Measurements from ENCODE around the gene ADCY9.
"Not testable (repeated sequence)": the region's sequence is repeated elsewhere in the genome, so short reads cannot be mapped to it uniquely, and the experiment has no call there.

Gene ADCY9

DNA sequence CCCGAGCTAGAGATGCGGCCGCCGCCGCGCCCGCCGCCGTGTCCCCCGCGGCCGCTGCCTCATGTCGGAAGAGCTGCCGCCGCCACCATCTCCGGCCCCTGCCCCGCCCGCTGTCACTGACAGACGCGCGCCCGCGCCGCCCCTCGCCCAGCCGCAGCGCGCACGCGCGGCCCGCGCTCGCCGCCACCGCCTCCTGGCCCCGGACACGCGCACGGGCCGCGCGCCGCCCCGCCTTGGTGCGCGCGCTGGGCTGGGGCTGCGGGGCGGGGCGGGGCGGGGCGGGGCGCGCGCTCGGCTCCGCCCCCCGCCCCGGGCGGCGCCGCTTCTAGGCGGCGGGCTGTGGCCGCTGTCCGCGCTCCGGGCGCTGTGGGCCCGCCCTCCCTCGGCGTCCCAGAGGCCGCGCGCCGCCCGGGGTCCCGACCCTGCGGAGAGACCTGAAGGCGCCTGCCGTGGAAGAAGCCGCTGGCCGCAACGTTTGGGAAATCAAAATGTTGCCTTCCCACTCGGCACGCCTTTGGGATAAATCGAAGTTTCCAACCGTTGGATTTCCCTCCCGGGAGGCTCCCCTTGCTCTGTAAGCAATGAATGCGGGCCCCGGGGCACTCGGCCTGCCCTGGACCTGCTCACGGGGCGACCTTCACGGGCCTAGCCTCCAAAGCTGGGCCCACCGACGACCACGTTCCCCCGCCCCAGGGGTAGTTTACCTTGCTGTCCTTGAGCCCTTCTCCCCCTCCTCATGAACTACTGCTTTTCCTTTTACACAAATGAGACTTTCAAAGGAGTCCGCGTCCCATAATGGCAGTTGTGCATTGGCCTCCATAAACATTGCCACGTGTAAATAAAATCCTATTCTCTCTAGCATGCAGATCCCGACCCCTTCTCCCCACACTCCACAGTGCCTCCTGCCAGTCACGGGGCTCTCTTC, at the start of gene ADCY9:
Gene ADCY9 (minus strand): TSS at position 118 of the 925 bp plus-strand sequence. CDS start 1,000 bp downstream, outside the sequence.
- peak; percentile 34 for DNase-seq

DNA sequence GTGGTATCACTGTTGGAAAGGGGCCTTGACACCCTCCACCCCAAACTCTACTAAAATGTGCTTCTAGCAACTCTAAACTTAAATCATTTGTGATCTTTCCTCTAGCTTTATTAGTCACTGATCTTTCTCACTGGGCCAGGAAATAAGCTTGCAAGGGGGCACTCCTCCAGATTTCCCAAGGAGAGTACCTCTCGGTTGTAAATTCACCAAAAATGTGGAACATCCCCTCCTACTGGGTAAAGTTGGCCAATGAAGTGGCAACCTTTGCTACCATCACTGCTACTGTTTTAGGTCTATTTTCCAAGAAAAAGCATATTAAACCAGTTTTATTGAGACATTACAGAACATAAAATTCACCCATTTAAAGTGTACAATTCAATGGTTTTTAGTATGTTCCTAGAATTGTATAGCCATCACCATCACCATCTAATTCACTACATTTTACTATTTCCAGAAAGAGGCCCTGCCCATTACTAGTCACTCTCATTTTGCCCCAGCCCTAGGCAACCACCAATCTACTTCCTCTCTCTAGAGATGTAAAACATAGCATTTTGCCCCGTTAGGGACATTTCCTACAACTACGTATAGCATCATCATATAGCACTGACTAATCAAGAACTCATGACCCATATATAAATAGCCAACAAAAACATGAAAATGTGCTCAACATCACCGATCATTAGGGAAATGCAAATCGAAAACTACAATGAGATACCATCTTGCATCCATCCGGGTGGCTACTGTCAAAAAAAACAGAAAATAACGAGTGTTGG, 44.6 kb upstream of the ADCY9 start:
- DNase-seq: no peak

- no peak for DNase-seq
Measured at GRCh38 chr16:4159726-4160125, 43.5 kb upstream of the ADCY9 start.

DNA sequence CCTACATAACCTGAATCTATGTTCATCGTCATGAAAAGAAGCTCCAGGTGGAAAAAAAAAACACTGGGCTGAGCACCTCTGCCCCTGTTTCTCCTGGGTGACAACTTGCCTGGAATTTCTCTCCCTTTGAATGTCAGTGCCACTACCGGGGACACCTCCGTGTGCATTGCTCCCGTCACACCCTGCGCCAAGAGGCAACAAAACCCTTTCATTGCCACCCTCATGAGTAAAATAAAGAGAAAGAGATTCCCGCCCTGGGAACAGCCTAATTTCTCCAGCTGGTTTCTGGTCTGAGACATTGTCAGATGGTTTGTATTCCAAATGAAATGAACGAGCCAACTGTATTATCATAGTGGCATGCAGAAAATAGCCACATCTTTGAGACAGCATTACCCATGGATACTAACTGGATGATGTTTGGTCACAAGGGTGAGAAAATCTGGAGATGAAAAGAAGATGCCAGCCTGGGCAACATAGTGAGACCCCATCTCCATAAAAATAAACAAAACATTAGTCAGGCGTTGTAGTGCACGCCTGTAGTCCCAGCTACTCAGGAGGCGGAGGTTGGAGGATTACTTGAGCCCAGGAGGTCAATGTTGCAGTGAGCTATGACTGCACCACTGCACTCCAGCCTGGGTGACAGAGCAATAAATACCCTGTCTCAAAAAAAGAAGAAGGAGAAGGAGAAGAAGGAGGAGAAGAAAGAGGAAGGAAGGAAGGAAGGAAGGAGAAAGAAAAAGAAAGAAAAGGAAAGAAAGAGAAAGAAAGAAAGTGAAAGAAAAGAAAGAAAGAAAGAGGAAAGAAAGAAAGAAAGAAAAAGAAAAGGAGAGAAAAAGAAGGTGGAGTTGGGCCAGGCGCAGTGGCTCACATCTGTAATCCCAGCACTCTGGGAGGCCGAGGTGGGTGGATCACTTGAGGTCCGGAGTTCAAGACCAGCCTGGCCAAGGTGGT, 42.2 kb upstream of the ADCY9 start:
- no peak for DNase-seq

DNA sequence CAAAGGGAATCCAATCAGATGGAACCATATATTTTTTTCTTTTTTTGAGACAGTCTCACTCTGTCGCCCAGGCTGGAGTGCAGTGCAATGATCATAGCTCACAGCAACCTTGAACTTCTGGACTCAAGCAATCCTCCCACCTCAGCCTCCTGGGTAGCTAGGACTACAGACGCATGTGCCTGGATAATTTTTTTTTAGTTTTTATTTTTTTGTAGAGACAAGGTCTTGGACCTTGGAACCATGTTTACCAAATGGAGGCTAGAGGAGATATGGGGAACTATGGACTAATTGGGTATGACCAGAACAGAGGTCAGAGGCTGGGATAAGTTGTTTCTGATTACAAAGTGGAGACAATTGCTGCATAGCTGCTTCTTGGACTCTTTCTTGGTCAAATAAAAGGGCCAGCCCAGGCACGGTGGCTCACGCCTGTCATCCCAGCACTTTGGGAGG, 41.2 kb upstream of the ADCY9 start:
- no peak for DNase-seq

- DNase-seq: not testable (repeated sequence)
Measured at GRCh38 chr16:4156503-4156902, 40.3 kb upstream of the ADCY9 start.

- DNase-seq: not testable (repeated sequence)
Measured at GRCh38 chr16:4153364-4153763, 37.1 kb upstream of the ADCY9 start.

DNA sequence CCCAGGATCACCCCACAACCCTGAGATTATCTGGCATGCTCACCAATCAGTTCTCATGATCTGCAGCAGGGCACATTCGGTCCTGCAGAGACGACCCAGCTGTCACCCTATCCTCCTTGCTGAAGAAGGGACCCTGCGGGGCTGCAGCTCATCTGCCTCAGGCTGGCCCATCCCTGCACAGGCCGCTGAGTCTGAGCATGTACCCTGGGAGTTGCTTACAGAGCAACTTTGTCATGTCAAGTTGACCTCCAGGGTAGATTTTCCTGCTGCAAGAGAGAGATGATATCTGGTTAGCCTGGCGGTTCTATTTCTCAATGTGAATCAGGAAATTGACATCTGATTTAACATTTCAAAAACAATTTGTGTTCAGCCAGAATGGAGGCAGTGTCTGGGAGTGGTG, 36.0 kb upstream of the ADCY9 start:
- DNase-seq: no peak

DNA sequence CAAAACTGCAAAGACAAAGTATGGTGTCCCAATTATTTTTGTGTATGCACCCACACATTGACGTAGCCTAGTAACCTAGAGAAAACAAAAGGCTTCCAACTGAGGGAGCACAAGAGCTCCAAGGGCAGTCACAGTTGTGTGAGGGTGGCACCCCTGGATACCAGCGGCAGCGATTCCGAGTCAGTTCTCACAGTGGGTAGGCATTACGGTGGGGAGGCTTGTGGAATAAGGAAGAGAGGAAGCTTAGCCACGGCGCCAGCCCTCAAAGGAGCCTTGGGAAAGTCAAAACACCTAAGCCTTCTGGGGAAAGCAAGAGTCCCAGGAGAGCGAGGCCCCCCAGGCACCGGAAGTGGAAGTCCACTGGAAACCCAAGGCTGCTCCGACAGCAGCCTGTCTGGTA, 31.0 kb upstream of the ADCY9 start:
- DNase-seq: no peak

DNA sequence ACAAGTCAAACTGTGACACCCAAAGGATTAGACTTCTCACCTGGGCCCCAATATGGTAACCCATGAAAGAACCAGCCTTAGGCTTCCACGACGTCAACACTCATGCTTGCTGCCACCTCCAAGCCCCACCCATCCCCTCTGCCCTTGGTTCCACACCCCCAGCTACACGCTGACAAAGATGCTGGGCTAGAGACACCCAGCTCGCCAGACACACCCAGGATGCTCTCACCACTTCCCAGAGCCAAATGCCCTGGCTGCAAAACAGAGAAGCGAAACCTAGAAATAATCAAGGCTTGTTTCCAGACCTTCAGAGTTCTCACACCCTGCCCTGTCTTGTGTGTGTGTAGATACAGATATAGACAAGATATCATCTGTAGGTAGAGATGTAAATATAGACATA, 26.0 kb upstream of the ADCY9 start:
- no peak for DNase-seq

DNA sequence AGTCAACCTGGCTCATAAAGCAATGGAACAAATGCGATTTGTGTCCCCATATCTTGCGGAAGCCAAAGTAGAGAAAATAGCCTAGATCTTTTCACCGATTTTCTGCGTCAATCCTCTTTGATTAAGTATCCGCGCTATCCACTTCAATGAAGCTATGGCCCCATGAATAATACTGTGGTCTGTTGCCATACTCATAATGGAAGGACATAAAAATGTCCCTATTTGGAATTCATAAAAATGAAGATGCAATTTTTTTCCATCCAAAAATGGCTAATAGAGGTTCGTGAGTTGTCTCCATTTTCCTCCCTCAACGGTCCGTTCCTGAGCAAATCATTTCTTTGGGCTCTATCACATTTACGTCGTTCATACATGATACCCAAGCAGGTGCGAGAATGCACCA, 25.4 kb upstream of the ADCY9 start:
- no peak for DNase-seq

- DNase-seq: peak; percentile 9
Measured at GRCh38 chr16:4140652-4141051, 24.4 kb upstream of the ADCY9 start.

DNA sequence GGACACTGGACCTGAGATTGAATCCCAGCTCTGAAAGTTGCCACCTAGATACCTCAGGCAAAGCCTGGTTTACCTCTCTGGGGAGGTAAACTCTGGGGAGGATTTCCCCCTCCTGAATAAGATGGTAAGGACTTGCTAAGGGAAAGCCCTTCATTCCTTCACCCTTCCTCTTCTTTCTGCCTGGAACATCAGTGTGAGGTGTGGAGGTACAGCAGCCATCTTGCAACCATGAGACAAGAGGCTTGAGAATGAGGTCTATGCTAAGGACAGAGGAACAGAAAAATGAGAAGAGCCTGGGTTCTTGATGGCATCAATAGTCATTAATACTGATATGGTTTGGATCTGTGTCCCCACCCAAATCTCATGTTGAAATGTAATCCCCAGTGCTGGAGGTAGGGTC, 23.7 kb upstream of the ADCY9 start:
- no peak for DNase-seq

GRCh38 chr16:4138713-4139112, 22.5 kb upstream of the ADCY9 start:
- no peak for DNase-seq

- no peak for DNase-seq
Measured at GRCh38 chr16:4137438-4137837, 21.2 kb upstream of the ADCY9 start.

- no peak for DNase-seq
Measured at GRCh38 chr16:4136229-4136813, 20.1 kb upstream of the ADCY9 start.

DNA sequence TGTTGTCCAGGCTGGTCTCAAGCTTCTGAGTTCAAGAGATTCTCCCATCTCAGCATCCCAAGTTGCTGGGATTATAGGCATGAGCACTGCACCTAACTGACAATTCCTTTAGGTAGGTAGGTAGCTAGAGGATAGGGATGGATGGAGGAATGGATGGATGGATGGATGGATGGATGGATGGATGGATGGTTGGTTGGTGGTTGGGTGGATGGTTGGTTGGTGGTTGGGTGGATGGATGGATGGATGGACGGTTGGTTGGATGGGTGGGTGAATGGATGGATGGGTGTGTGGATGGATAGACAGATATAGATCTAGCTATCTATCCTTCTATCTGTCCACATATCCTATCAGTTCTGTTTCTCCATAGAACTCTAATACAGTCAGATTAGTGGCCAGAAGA, 19.3 kb upstream of the ADCY9 start:
- no peak for DNase-seq

GRCh38 chr16:4133897-4134372, 17.7 kb upstream of the ADCY9 start:
- DNase-seq: no peak

DNA sequence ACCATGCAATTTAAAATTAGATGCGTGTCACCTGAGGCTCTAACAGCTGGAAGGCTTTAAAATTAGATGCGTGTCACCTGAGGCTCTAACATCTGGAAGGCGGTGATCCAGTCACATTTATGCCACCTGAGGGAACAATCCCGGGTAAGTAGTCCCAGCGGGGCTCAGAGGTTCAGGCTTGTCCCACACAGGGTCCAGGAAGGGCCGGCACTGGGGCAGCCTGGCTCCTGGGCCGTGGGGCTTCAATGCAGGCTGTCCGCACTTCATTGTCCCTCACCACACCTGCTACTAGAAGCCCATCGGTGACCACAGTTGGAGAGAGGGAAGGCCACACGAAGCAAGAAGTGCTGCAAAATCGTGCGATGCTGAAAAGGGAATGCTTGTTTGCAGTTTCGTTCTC, 15.4 kb upstream of the ADCY9 start:
- no peak for DNase-seq

DNA sequence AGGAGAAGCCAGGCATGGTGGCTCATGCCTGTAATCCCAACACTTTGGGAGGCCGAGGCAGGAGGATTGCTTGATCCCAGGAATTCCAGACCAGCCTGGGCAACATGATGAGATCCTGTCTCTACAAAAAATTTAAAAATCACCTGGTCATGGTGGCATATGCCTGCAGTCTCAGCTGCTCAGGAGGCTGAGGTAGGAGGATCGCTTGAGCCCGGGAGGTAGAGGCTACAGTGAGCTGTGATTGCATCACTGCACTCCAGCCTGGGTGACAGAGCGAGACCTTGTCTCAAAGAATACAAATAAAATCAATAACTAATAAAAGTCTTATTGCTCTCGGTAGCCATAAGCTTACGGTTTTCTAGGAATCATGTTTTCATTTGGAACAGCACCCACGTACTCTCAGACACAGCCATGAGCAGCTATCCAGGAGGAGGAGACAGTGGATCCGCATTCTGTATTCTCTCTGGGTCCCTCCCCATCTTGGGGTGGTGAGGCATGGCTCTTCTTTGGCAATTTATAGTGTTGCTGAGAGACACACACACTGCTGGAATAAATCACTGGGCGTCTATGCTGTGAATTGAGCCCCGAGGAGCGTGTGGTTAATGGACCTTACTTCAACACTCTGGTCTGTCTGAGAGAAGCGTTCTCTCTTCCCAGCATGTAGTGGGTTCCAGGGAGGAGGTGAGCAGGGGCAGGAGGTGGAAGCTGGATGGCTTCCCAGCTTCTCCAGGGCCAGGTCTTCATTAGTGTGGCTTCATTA, 8.5 kb upstream of the ADCY9 start:
- no peak for DNase-seq

DNA sequence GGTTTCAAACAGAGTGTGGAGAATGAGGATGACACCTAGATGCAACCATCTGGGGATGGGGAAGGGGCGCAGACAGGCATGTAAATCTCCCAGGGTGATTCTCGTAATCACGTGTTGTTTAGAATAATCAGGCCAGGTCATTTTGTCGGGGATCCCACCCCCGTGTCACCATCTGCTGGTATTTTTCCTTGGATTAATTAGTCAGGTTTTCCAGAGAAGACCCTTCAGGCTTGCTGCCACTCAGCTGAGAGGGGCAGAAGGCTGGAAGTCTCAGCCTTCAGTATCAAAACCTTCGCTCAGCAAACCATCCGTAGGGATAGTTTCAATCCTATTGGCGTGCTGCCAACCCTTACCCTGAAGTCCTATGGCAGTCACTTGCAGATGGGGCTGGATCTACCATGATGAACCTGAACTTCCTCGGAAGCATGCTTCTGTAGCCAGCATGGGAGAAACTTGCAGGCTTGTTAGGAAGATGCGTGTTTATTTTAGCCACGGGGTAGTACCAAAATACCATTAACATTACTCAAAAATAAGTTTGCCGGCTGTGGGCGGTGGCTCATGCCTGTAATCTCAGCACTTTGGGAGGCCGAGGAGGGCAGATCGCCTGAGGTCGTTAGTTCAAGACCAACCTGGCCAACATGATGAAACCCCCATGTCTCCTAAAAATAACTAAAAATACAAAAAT, 7.5 kb upstream of the ADCY9 start:
- peak; percentile 28 for DNase-seq

All from NCI-H1694 treated with DMSO at 0.1 percent for 48 hours (cell line).